MG63 (cell line): ENCODE measurements around the gene PRKCA. TPM values are rescaled to one million over a fixed set of nuclear protein-coding genes. Genes with fewer than 3 reads are reported as not detected.

ENCODE experiments used
- DNase-seq: peaks from one replicate; pipeline ENCODE4 v3.0.0-alpha.2; 2020
- H3K27me3 ChIP-seq: fragments of 250-450 bp; sonication (Bioruptor Pico); 2 replicates; pipeline ENCODE4 v1.5.1; 2020; ENCODE audit warnings: mild to moderate bottlenecking, moderate library complexity
- H3K36me3 ChIP-seq: fragments of 250-450 bp; sonication (Bioruptor Pico); 2 replicates; pipeline ENCODE4 v1.5.1; 2020; ENCODE audit warnings: mild to moderate bottlenecking, moderate library complexity
- H3K4me3 ChIP-seq: fragments of 250-450 bp; sonication (Bioruptor Pico); 2 replicates; pipeline ENCODE4 v1.5.1; 2020; ENCODE audit warnings: mild to moderate bottlenecking, moderate library complexity
- H3K9me3 ChIP-seq: fragments of 250-450 bp; sonication (Bioruptor Pico); 2 replicates; pipeline ENCODE4 v1.5.1; 2020; ENCODE audit warnings: mild to moderate bottlenecking, moderate library complexity
- total RNA-seq: library from RNA; depleted of rRNA; stranded (reverse); fragments of >200 nt; shearing (Covaris generic); gene quantifications from 2 replicates; pipeline ENCODE4 v1.2.3, GENCODE V29; 2014; ENCODE audit warnings: low replicate concordance

Gene PRKCA
- total RNA-seq, 1 experiment from 2014 or later = 17.3 TPM

DNA sequence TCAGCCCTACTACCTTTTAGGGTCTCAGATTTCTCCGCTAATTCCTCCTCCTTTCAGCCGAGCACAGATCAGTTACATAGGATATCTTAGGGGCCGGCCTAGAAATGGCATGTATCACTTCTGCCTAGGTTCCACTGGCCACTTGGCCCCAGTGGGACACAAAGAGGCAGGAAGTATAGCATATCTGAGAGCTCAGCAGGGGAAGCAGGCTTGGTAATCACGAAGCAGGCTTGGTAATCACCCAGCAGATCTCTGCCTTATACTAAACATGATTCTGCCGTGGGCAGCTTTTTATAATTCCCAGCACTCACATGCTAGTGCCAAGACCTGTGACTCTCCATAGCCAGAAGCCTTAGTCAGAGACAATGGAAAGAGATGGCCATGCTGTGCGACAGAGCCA lies 472.9 kb downstream of the PRKCA start:
- Histone ChIP-seq H3K4me3 (no peak overlapping the region), H3K36me3 (peaks cover 12% of the 10 kb centered on the region), H3K9me3 (no peaks in the 10 kb centered on the region), H3K27me3 (no peaks in the 10 kb centered on the region)
- DNase-seq = no peak

DNA sequence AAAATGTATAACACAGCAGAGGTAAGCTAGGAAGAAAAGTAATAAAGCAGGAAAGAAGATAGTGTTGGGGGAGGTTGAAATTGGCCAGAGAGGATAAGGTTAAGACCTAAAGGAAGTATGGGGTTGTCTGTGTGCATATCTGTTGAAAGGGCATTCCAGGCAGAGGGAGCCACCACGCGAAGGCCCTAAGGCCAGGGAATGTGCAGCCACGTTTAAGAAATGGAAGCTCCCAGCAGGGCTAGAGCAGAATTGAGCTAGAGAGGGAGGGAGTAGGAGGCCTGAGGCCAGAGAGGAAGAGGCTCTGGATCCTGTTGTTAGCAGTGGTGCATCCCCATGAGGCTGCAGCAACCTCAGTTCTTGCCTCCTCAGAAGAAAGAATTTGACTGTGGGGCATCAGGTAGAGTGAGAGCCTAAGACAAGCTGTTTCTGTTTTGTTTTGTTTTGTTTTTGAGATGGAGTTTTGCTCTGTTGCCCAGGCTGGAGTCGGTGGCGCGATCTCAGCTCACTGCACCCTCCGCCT lies 473.5 kb downstream of the PRKCA start:
- Histone ChIP-seq H3K4me3 (no peak overlapping the region), H3K36me3 (peaks cover 12% of the 10 kb centered on the region), H3K27me3 (no peaks in the 10 kb centered on the region), H3K9me3 (no peaks in the 10 kb centered on the region)
- no peak for DNase-seq

DNA sequence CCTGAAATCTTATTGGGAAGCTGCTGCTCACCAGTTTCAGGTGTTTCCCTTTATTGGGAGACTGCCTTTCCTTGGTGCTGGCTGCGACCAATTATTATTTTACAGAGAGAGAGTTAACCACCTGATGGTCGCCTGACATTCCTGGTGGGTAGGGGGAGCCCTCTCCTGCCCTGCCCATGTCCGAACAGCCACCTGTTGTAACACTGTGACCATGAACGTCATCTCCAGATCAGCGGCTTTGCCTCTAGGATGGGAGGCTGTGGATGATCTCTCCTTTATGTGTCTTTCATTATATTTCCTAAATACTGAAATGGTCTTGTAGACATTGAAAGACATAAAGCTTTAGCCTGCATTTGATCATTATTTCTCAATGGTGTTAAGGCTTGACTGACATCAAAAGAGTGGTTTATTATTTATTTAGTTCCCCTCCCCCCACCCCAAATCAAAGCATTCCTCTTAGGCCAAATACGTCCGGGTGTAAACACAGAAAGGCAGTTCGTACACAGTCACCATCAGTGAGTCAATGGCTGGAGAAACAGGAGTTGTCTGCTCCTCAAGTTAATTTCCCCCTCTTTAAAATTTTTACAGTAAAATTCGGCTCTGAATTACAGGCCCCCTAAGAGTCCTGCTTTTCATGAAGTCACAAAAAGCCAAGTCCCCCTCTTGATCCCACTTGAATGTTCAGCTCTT lies 474.7 kb downstream of the PRKCA start:
- Histone ChIP-seq H3K36me3 (peaks cover 12% of the 10 kb centered on the region), H3K27me3 (no peaks in the 10 kb centered on the region), H3K9me3 (no peaks in the 10 kb centered on the region), H3K4me3 (no peak overlapping the region)
- DNase-seq = no peak

DNA sequence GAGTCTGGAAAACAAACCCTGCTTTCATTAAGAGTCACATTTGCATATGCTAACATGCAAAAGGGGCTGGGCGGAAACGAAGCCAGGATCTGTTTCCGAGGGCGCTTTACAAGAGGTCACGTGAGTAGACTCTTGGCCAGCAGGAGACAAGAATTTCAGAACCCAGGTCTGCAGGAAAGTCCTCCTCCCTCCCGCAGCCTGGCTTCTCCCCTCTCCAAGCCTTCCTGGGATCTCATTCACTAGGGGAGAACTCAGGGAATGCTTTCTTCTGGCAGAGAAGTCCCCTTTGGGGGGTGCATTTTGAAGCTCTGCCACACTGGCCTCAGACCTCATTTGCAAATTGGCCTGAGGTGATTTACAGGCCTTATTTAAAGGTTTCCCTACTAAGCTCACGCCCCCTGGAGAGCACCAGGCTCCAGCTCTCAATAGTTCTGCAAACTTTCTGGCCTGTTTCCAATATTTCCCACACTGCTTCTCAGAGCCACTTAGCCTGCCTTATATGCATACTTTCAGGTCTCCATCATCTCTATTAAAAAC lies 475.3 kb downstream of the PRKCA start:
- no peaks in the 10 kb centered on the region for H3K9me3 ChIP-seq
- H3K36me3 ChIP-seq = peaks cover 12% of the 10 kb centered on the region
- no peak for DNase-seq
- H3K27me3 ChIP-seq = no peaks in the 10 kb centered on the region
- no peak overlapping the region for H3K4me3 ChIP-seq

DNA sequence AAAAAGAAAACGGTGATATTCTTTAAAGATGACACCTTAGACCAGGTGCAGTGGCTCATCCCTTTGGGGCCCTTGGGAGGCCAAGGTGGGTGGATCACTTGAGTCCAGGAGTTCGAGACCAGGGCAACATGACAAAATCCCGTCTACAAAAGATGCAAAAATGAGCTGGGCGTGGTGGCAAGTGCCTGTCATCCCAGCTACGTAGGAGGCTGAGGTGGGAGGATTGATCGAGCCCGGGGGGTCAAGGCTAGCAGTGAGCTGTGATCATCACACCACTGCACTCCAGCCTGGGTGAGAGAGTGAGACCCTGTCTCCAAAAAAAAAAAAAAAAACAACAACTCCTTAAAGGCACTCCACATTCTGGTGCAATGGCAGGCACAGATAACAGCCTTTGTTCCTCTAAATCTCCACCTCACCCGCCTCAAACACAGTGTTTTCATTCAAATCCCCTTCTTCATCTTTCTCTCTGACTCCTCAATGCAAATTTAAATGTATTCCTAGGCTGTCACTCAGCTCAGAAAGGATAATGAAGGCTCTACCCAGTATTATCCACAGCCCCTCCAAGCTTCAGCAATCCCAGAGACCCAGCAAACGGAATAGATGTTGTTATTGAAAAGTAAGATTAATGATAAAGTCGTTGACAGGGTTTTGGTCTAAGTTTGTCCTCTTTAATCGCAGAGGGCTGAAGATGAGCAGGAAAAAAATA lies 476.3 kb downstream of the PRKCA start:
- H3K36me3 ChIP-seq = peaks cover 10% of the 10 kb centered on the region
- DNase-seq = no peak

DNA sequence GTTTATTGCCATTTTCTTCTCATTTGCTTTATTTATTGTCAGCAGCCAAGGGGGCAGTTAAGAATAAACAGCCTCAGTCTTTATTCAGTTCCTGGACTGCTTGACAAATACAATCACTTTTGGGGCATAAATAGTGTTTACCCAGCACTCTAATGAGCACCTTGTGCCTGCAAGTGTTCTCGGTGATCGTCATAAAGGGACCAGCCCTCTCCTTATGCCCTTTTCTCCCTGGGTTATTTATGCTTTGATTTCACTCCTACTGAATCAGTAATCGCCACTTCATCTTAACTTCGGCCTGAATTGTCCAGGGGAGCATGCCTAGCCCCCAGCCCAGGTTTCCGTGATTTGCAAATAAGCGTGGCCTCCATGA lies 476.8 kb downstream of the PRKCA start:
- no peak overlapping the region for H3K4me3 ChIP-seq
- H3K27me3 ChIP-seq = no peaks in the 10 kb centered on the region
- H3K36me3 ChIP-seq = peaks cover 7% of the 10 kb centered on the region; the same call in 1 of the 2 replicates
- no peaks in the 10 kb centered on the region for H3K9me3 ChIP-seq
- no peak for DNase-seq

More for the DNA sequence above, 476.3 kb downstream of the PRKCA start:
- no peak overlapping the region for H3K4me3 ChIP-seq
- no peaks in the 10 kb centered on the region for H3K9me3 ChIP-seq
- no peaks in the 10 kb centered on the region for H3K27me3 ChIP-seq

DNA sequence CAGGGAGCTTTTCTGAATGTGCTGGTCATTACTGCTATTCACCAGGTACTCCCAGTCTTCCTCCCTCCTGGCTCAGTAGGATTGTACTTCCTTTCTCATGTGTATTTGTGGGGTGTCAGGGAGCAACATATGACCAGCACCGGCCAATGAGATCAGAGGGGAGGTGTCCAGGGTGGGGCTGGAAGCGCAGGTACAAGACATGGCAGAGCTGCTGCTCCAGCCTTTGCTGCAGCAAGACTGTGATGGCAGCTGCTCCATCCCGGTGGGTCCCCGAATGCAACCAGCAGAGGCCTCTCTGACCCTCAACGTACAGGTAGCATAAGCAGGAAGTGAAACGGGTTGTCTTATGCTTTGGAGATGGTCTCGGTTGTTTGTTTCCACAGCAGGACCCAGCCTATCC lies 478.7 kb downstream of the PRKCA start:
- H3K4me3 ChIP-seq = no peak overlapping the region

DNA sequence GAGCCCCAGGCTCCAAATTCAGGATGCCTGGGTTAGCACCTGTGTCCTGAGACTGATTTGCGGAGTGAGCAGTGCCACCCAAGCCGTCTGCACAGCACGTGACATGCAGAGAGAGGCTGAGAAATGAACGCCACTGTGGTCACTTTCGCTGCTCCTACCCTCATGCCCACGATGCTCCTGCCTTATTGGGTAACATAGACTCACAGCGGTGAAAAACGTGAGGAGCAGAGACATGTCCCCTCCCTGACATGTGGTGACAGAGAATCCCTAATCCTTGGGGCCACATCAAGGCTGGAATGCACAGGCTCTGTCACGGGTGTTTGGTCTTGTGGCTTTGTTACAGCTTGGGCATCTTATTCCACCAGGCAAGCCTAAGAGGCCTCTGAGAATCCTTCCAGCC lies 480.4 kb downstream of the PRKCA start:
- no peaks in the 10 kb centered on the region for H3K9me3 ChIP-seq
- H3K36me3 ChIP-seq = peaks cover 9% of the 10 kb centered on the region
- no peaks in the 10 kb centered on the region for H3K27me3 ChIP-seq
- no peak overlapping the region for H3K4me3 ChIP-seq
- DNase-seq = no peak

More for the DNA sequence above, 478.7 kb downstream of the PRKCA start:
- DNase-seq = no peak
- no peaks in the 10 kb centered on the region; the same call in 1 of the 2 replicates for H3K36me3 ChIP-seq
- H3K9me3 ChIP-seq = no peaks in the 10 kb centered on the region
- H3K27me3 ChIP-seq = no peaks in the 10 kb centered on the region

DNA sequence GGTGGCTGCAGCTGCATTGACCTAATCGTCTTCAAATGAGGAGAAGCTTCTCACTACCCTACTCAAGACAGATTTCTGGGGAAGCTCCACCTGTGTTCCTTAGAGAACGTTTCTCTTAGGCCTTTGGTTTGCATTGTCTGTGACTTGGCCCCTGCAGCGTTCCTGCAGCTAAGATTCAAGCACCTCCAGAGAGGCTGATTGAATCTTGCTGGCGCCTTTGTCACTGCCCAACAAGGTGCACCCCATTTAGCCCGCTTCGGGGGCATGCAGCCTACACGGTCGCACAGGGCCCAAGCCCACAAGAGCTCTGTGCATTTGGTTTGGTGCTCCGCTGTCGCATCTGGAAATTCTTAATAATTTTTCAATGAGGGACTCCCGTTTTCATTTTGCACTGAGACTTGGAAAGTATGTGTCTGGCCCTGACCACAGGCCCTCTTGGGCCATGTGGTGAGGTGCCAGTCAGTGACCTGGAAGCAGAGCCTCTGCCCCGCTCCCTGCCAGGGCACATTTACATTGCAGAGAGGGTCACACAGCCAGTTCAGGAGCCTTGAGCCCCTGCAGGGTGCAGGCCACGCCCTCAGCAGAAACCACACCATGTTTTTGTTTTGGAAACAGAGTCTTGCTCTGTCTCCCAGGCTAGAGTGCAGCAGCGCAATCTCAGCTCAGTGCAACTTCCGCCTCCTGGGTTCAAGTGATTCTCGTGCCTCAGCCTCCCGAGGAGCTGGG lies 481.4 kb downstream of the PRKCA start:
- no peak for DNase-seq
- H3K27me3 ChIP-seq = no peaks in the 10 kb centered on the region
- no peak overlapping the region for H3K4me3 ChIP-seq
- peaks cover 13% of the 10 kb centered on the region for H3K36me3 ChIP-seq
- no peaks in the 10 kb centered on the region for H3K9me3 ChIP-seq

DNA sequence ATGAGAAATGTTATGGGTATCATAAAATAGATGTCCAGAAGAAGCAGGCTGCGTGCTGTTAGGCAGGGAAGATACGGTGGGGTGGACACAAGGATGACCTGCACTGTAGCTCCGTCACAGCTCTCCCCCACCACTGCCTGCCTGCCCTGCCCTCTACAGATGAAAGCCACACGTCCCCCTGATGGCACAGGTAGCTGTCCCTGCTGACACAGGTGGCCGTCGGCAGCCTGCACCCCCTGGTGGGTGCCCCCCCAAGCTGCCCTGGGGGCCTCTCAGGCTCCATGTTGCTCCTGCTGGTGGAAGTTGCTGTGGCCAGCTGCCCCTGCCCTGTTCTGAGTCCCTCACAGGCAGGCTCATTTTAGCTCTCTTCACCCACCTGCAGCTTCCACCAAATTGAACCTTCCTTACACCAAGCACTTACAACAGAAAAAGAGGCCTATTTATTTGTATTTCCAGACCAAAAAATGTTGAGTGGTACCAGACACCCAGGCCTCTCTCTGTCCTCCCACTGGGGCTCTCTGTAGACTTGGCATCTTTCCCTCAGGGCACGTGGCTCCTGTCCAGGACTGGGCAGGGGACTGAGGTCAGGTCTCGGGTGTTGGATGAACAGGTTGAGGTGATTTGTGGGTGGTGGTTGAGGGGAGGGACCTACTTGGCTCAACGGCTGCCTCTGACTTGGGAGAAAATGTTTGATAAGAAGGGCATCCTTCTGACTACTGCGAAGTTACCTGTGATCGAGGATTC lies 482.4 kb downstream of the PRKCA start:
- Histone ChIP-seq H3K9me3 (no peaks in the 10 kb centered on the region), H3K36me3 (peaks cover 19% of the 10 kb centered on the region), H3K27me3 (no peaks in the 10 kb centered on the region), H3K4me3 (no peak overlapping the region)
- DNase-seq = no peak

DNA sequence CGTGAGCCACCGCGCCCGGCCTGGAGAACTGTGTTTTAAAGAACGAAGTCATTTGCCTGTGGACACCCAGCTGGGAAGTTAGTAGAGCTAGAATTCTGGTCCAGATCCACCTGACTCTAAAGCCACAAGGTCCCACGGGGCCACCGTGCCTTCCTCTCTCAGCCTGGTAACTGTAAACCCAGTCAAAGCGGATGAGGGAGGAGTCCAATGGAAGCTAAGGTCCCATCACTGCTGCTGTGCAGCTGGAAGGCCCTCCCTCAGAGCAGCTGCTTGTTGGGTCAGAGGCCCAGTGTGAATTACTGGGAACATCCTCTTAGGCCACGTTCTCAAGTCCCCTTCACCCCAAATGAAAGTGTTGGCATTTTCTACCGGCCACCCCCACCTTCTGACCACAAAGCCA lies 483.7 kb downstream of the PRKCA start:
- H3K4me3 ChIP-seq = no peak overlapping the region
- H3K9me3 ChIP-seq = no peaks in the 10 kb centered on the region
- H3K27me3 ChIP-seq = no peaks in the 10 kb centered on the region
- no peak for DNase-seq
- H3K36me3 ChIP-seq = peaks cover 20% of the 10 kb centered on the region

DNA sequence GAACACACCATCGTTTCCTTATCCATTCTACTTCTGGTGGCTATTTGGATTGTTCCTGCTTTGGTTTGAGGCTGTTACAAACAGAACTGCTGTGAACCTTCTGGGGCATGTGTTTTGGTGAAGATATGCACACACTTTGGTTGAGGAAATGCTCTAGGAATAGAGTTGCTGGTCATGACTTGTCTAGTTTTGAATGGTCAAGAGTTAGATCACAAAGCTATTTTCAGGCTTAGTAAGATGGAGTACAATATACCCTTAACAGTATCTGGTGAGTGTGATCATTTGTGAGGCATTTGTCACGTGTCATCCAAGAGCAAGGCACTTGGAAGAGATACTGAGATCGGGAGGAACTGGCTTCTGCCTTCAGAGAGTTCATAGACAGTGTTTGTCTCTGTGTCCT lies 485.5 kb downstream of the PRKCA start:
- no peak overlapping the region for H3K4me3 ChIP-seq
- DNase-seq = no peak
- no peaks in the 10 kb centered on the region for H3K27me3 ChIP-seq
- no peaks in the 10 kb centered on the region for H3K9me3 ChIP-seq
- peaks cover 27% of the 10 kb centered on the region for H3K36me3 ChIP-seq

DNA sequence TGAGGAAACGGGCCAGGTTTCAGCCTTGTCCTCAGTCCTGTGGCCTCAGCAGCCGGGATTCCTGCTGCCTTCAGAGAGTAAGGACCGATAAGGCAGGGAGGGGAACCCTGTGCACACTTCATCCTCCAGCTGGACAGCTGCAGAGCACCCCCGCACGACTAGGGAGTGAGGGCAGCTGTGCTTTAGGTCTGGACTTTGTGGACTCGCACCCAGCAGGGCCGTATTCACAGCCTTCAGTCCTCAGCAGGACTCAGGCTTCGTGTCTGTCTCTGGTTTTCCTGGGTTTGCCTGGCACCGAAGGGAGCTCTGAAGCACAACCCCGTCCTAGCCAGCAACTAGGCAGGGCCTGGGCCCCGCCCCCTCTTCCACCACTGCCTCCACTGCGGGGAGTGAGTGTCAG lies 486.7 kb downstream of the PRKCA start:
- Histone ChIP-seq H3K36me3 (peaks cover 32% of the 10 kb centered on the region), H3K4me3 (no peak overlapping the region)

DNA sequence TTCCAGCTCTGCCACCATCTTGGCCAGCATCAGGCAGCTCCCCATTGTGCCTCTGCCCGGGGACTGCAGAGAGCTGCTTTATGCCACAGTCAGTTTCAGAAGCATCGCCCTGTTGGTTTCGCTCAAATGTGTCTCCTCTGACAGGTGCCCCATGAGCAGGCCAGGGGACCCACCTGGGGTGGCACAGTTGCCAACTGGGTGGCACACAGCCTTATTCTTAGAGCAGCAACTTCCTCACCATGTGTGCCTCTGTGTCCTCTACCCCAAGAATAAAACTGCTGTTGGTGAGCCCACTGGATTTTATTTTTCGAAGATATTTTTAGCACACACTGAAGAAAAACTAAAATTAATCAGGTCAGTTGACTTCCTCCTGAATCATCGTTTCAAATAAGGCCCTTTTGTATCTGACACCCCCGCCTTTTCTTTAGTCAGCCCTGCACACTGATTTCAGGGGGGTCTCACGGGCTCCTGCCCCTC lies 487.6 kb downstream of the PRKCA start:
- no peak for DNase-seq
- Histone ChIP-seq H3K9me3 (no peaks in the 10 kb centered on the region), H3K27me3 (no peaks in the 10 kb centered on the region), H3K36me3 (peaks cover 32% of the 10 kb centered on the region), H3K4me3 (no peak overlapping the region)

More for the DNA sequence above, 486.7 kb downstream of the PRKCA start:
- no peak for DNase-seq
- H3K27me3 ChIP-seq = no peaks in the 10 kb centered on the region
- no peaks in the 10 kb centered on the region for H3K9me3 ChIP-seq

DNA sequence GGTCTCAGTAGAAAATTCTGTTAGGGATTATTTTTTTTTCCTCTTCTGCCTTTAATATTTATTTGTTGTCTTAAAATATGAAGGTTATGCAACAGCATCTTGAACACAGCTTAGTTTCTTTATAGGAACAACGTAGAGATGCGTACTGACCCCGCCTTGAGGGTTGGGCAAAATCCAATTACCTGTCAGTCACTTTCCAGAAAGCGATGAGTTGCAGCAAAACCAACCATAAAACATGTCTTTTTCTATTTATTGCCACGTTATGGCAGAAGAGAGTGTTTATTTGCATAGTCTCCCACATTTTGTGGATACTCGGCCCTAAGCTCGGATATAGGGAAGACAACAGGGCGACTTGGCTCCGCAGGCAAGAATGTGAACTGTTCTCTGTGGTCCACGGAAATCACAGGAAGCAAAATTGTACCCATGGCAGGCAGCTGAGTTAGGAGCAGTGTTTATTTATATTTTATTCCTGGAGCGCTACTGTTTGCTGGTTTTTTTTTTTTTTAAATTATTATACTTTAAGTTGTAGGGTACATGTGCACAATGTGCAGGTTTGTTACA lies 488.2 kb downstream of the PRKCA start:
- Histone ChIP-seq H3K27me3 (no peaks in the 10 kb centered on the region), H3K4me3 (no peak overlapping the region), H3K9me3 (no peaks in the 10 kb centered on the region), H3K36me3 (peaks cover 32% of the 10 kb centered on the region)
- DNase-seq = no peak

DNA sequence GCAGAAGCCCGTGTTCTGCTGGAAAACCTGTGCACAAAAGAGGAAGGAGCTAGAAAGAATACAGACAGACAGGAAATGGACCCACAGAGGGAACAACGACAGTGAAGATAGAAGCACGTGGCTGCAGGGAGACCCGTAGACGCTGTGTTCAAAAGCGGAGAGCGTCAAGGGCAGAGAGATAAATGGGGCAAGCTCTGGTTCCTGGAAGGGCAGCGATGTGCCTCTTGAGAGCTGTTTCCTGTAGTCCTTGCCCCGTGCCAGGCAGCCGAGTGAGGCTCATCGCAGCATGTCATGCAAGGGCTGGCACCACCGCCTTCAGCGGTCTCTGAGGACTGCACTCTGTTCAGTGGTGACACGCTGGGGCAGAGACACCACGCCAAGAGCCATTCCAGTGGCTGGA lies 488.9 kb downstream of the PRKCA start:
- peaks cover 32% of the 10 kb centered on the region for H3K36me3 ChIP-seq
- no peak for DNase-seq
- no peaks in the 10 kb centered on the region for H3K27me3 ChIP-seq
- no peaks in the 10 kb centered on the region for H3K9me3 ChIP-seq
- H3K4me3 ChIP-seq = no peak overlapping the region
